ENCODE measurements around the gene KLK6.

DNA sequence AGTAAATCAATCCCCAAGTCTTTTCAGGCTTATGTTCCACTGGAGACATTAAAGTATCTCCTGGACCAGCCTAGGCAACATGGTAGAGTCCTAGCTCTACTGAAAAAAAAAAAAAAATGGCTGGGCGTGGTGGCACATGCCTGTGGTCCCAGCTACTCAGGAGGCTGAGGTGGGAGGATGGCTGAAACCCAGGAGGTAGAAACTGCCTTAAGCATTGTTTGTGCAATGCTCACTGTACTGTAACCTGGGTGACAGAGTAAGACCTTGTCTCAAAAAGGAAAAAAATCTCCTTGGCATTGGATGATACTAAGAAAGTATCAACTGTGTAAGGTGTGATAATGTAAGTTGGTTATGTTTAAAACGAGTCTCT lies 23.3 kb upstream of the KLK6 start:
- TF ChIP-seq, protein P1, sequence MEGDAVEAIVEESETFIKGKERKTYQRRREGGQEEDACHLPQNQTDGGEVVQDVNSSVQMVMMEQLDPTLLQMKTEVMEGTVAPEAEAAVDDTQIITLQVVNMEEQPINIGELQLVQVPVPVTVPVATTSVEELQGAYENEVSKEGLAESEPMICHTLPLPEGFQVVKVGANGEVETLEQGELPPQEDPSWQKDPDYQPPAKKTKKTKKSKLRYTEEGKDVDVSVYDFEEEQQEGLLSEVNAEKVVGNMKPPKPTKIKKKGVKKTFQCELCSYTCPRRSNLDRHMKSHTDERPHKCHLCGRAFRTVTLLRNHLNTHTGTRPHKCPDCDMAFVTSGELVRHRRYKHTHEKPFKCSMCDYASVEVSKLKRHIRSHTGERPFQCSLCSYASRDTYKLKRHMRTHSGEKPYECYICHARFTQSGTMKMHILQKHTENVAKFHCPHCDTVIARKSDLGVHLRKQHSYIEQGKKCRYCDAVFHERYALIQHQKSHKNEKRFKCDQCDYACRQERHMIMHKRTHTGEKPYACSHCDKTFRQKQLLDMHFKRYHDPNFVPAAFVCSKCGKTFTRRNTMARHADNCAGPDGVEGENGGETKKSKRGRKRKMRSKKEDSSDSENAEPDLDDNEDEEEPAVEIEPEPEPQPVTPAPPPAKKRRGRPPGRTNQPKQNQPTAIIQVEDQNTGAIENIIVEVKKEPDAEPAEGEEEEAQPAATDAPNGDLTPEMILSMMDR (IDR thresholded peaks at IDR 0.05; ENCODE audit: poor library complexity) = no peak
- TF ChIP-seq EZH2phosphoT487 (IDR thresholded peaks at IDR 0.05; ENCODE audit: low read depth, severe bottlenecking, unreplicated experiment) (no peak), EZH2 (IDR thresholded peaks at IDR 0.05; ENCODE audit: borderline replicate concordance) (no peak)

Measured in hepatocyte (in vitro differentiated cells).